Liver (tissue), 3 donors: ENCODE data around the gene HLCS.

ENCODE experiments used
- EGR1 ChIP-seq, 2 donors: IDR thresholded peaks; 2 replicates each; pipeline ENCODE4 v1.6.1; 2016 to 2018; ENCODE audit warnings: antibody characterized with exemption in 2 of 2, low read depth in 2 of 2
- FOXA1 ChIP-seq: IDR thresholded peaks from 2 replicates; pipeline ENCODE4 v1.6.1; 2016; ENCODE audit warnings: antibody characterized with exemption
- FOXA2 ChIP-seq: IDR thresholded peaks from 2 replicates; pipeline ENCODE4 v1.6.1; 2016; ENCODE audit warnings: antibody characterized with exemption
- HNF4A ChIP-seq, 2 donors: conservative IDR thresholded peaks; 2 replicates each; pipeline ENCODE4 v1.6.1; 2016; ENCODE audit warnings: antibody characterized with exemption in 2 of 2, mild to moderate bottlenecking in 2 of 2
- HNF4G ChIP-seq: IDR thresholded peaks from 2 replicates; pipeline ENCODE4 v1.6.1; 2016; ENCODE audit warnings: antibody characterized with exemption
- JUND ChIP-seq, 2 donors: IDR thresholded peaks; 2 replicates each; pipeline ENCODE4 v1.6.1; 2016; ENCODE audit warnings: antibody characterized with exemption in 2 of 2
- RXRA ChIP-seq, 2 donors: IDR thresholded peaks; 2 replicates each; pipeline ENCODE4 v1.6.1; 2017 to 2018; ENCODE audit warnings: antibody characterized with exemption in 2 of 2, mild to moderate bottlenecking in 1 of 2
- SP1 ChIP-seq: IDR thresholded peaks from 2 replicates; pipeline ENCODE4 v1.6.1; 2018; ENCODE audit warnings: antibody characterized with exemption, mild to moderate bottlenecking
- TAF1 ChIP-seq: conservative IDR thresholded peaks from 2 replicates; pipeline ENCODE4 v1.6.1; 2016; ENCODE audit warnings: antibody characterized with exemption, mild to moderate bottlenecking
- YY1 ChIP-seq: IDR thresholded peaks from 2 replicates; pipeline ENCODE4 v1.6.1; 2016; ENCODE audit warnings: antibody characterized with exemption, mild to moderate bottlenecking
- TF ChIP-seq, protein P1 (sequence below): fragments of 150-350 bp; IDR thresholded peaks from 2 replicates; pipeline ENCODE4 v1.5.1; 2017; ENCODE audit warnings: improper control_type of control experiment, low read depth, low read length; ENCODE audit not compliant: missing input control
- TF ChIP-seq, protein P2 (sequence below): IDR thresholded peaks from 2 replicates; pipeline ENCODE4 v1.6.1; 2016; ENCODE audit warnings: antibody characterized with exemption
- donor health status: healthy.
- donor health status: healthy.

DNA sequence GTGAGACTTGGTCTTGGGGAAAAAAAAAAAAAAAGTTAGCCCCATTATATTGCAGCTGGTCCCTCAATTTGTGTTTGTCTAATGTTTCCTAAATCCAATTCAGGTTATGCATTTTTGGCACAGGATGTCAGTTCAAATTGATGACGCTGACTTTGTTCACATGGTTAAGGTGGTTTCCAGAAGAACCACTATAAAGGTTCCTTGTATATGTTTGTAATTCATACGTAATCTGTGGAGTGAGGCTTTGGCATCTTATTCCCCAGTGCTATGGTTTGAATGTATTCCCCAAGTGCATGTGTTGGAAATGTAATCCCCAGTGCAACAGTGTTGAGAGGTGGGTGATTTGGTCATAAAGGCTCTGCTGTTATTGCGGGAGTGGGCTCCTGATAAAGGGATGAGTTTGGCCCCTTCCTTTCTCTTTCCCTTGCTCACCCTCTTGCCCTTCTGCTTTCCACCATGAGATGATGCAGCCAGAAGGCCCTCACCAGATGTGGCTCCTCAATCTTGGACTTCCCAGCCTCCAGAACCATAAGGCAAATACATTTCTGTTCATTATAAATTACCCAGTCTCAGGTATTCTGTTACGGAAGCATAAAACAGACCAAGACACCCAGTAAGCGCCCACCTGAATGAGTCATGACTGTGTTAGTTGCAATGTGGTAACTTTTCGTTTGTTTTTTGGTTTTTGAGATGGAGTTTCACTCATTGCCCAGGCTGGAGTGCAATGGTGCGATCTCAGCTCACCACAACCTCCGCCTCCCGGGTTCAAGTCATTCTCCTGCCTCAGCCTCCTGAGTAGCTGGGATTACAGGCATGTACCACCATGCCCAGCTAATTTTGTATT, 19.5 kb upstream of the HLCS start:
- no peak for TF ChIP-seq HNF4G
- TF ChIP-seq, protein P1, sequence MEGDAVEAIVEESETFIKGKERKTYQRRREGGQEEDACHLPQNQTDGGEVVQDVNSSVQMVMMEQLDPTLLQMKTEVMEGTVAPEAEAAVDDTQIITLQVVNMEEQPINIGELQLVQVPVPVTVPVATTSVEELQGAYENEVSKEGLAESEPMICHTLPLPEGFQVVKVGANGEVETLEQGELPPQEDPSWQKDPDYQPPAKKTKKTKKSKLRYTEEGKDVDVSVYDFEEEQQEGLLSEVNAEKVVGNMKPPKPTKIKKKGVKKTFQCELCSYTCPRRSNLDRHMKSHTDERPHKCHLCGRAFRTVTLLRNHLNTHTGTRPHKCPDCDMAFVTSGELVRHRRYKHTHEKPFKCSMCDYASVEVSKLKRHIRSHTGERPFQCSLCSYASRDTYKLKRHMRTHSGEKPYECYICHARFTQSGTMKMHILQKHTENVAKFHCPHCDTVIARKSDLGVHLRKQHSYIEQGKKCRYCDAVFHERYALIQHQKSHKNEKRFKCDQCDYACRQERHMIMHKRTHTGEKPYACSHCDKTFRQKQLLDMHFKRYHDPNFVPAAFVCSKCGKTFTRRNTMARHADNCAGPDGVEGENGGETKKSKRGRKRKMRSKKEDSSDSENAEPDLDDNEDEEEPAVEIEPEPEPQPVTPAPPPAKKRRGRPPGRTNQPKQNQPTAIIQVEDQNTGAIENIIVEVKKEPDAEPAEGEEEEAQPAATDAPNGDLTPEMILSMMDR, result no peak
- TF ChIP-seq, protein P2, sequence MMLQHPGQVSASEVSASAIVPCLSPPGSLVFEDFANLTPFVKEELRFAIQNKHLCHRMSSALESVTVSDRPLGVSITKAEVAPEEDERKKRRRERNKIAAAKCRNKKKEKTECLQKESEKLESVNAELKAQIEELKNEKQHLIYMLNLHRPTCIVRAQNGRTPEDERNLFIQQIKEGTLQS, result no peak
- no peak for TF ChIP-seq JUND (IDR thresholded peaks at IDR 0.05)
- TF ChIP-seq SP1, result no peak
- no peak for TF ChIP-seq FOXA1
- no peak for TF ChIP-seq FOXA2
- no peak for TF ChIP-seq YY1
- TF ChIP-seq TAF1, result no peak
- no peak for TF ChIP-seq EGR1 (IDR thresholded peaks at IDR 0.05; ENCODE audit: low read depth in 2 of 2)
- TF ChIP-seq HNF4A (conservative IDR thresholded peaks at IDR 0.05), result no peak
- no peak for TF ChIP-seq RXRA (IDR thresholded peaks at IDR 0.05)
